Left renal cortex interstitium (tissue), 4 donors: ENCODE data around the gene ASTN1. TPM values are rescaled to one million over a fixed set of nuclear protein-coding genes. Genes with fewer than 3 reads are reported as not detected.

Source experiments
- DNase-seq, 4 donors: peaks; one replicate each; pipeline ENCODE4 v3.0.0-alpha.2; 2013; ENCODE audit warnings: low read depth in 4 of 4, low spot score in 2 of 4, missing footprints in 1 of 4
- polyA plus RNA-seq, 4 donors: library from polyadenylated mRNA; unstranded; fragments of 120-200 nt; gene quantifications; one replicate each; pipeline ENCODE4 v1.2.1, GENCODE V29; 2013; ENCODE audit not compliant: insufficient read length in 4 of 4

Gene ASTN1
- polyA plus RNA-seq, 4 donors = 1.6 to 2.1 (median 1.8) TPM

DNA sequence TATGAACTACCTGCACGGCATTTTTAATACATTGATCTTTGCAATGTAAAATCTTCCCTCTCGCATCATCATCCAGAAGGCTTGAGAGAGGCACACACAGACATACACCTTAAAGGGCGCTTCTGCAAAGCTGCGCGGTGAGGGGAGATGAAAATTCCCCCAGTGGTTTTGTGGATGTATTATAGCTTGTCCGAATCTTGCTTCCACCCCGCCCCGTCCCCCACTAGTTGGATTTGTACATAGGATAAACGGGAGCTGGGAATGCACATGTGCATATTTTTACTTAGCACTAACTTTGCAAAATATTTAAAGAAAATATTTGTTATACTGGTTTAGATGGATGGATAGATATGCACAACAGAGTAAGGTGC lies 542 bp upstream of the ASTN1 start:
- no peak for DNase-seq

GRCh38 chr1:177163844-177164379 lies 600 bp downstream of the ASTN1 start:
- DNase-seq = no peak

DNA sequence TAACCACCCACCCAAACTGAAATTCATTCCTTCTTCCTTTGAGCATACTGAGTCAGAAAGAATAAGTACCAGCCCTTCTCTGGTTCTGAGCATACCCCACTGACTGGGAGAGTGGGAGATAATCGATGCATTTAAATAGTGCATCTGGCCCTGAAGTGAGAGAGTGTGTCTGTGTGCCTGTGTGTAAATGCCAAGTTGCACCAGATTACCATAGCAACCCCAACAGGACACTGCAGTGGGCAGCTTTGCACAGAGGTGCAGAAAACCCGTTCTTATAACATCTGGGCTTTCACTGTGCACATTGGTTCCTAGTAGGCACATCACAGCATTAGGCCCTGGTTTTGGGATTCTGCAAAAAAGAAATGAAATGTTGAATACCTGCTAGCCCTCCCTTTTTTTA lies 2.3 kb downstream of the ASTN1 start:
- DNase-seq = no peak

DNA sequence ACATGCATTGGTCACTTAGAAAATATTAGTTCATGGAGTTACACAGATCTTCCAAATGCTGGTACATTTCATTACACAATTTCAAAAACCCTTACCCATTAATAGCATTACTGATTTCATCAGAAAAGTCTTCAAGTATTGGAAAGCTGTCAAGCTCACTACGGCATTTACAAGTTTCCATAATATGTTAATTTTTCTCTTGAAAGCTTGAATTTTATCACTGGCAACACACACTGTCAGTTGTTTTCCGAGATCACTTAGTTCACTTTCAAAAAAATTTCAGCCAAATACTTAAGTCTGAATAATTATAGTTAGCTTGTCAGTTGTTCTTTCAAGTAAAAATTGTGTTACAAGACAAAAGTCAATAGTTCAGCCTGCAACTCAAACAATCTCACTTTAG lies 18.0 kb downstream of the ASTN1 start:
- no peak for DNase-seq

- no peak for DNase-seq
Observed at GRCh38 chr1:177145106-177146070, 19.1 kb downstream of the ASTN1 start.

DNA sequence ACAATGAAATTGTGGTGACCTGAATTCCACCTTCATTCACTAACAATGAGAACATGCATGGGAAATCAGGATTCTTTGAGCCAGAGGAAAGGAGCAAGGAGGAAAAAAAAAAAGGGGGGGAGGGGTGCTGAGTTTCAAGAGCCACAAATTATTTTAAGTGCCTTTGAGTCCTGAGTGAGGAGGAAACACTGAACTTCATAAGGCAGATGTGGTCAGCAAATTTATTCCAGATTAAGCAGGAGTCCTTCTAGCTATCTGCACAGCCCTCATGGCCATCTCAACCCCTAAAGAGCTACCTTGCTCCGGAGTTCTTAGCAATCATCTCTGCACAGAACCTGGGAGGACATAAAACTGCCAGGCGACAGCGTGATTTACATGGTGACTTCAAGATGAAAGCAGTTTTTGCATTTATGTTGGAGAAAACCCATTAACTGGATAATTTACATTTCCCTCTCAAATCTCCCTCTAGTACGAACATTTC lies 21.7 kb downstream of the ASTN1 start:
- no peak for DNase-seq

GRCh38 chr1:177142010-177142409 lies 22.5 kb downstream of the ASTN1 start:
- no peak for DNase-seq

DNA sequence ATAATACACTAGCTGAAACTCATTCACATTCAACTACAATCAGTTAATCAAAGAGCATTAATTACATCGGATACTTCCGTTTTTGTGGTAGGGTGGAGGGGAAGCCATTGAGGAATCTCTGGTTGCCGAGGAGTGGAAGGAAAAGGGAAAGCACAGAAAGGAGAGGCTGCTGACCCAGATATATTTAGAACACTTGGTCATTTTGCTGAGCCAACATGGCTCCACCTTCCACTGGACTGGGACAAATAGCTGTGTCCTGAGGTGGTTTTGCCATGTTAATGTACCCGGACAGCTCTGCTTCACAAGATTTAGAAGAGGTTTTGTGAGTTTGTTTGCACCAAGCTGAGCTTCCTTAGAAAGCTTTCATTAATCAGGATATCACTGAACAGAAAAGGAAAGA lies 26.2 kb downstream of the ASTN1 start:
- DNase-seq = no peak

GRCh38 chr1:177137814-177138213 lies 26.7 kb downstream of the ASTN1 start:
- no peak for DNase-seq

GRCh38 chr1:177135250-177135649 lies 29.3 kb downstream of the ASTN1 start:
- no peak for DNase-seq

- DNase-seq = no peak
Observed at GRCh38 chr1:177133977-177134538, 30.5 kb downstream of the ASTN1 start.

DNA sequence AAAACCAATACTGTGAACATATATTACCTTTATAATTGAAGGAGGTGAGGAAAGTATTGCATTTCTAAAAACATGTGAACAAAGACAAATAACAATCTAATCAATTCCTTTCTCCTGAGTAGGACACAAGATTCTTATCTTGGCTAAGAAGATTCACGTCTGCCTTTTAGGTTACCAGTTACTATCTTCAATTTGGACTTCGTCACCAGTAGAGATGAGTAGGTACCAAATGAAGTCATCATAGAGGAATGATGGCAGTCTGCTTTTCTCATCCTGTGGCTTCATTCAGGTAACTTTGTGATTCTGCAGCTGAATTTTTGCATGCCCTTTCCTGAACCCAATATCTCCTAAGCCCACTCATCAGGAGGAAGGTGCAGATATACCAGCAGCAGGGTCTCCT lies 32.4 kb downstream of the ASTN1 start:
- DNase-seq = no peak

DNA sequence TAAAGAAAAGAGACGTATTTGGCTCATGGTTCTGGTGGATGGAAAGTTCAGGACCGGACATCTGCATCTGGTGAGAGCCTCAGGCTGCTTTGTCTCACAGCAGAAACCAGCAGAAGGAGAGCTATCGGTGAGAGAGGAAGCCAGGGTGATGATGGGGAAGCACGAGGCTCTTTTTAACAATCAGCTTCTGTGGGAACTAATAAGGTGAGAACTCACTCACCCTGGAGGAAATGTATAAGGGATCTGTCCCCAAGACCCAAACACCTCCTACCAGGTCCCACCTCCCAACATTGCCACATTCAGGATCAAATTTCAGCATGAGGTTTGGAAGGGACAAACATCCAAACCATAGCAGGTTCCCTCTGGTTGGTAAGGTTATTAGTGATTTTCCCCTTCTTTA lies 32.8 kb downstream of the ASTN1 start:
- no peak for DNase-seq

DNA sequence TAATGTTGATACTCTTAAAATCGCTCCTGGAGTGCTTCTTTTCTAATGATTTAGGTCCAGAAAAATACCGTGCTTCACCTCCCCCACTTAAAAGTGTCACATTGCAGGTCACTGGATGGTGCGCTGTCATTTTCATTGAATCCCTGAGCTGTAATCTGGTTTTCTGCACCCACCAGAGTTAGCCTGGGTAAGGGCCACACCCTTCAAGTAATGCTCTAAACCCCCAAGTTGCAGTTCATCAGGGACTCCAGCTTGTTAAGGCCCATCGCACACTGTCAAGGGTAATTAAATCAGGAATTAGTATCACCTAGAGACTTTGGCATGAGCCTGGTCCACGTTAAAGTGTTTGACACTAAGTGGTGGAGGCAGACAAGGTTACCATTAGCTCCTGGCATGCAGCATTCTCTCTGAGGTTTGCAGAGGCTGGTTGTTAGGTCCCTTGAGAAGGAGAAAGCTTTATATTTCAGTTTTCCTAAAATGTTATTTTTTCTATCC lies 34.0 kb downstream of the ASTN1 start:
- no peak for DNase-seq

DNA sequence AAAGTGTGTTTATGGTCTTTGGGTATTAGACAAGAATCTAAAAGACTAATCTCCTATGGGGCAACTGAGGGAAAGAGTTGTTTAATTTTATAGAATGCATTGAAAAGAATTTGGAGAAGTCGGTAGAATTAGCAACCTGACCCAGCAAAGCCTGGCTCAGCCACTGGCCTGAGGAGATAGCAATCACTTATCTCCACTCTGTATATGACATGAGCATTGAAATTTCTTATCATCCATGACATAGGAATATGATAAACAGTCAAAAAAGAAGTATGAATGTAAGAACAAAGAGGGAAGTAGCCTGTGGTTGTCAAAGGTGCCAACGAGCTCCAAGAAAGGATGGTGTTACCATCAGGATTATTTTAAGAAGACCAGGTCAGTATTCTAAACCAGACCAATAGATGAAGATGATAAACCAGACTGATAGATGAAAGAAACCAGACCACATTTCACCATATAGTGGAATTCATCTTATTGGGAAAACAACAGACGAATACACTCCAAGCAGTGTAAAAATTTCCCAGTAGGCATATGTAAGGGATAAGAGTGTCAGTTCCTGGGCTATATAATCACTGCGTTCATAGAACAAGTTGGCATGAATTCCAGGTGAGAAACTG lies 35.7 kb downstream of the ASTN1 start:
- no peak for DNase-seq

- no peak for DNase-seq
Observed at GRCh38 chr1:177126267-177126666, 38.2 kb downstream of the ASTN1 start.

DNA sequence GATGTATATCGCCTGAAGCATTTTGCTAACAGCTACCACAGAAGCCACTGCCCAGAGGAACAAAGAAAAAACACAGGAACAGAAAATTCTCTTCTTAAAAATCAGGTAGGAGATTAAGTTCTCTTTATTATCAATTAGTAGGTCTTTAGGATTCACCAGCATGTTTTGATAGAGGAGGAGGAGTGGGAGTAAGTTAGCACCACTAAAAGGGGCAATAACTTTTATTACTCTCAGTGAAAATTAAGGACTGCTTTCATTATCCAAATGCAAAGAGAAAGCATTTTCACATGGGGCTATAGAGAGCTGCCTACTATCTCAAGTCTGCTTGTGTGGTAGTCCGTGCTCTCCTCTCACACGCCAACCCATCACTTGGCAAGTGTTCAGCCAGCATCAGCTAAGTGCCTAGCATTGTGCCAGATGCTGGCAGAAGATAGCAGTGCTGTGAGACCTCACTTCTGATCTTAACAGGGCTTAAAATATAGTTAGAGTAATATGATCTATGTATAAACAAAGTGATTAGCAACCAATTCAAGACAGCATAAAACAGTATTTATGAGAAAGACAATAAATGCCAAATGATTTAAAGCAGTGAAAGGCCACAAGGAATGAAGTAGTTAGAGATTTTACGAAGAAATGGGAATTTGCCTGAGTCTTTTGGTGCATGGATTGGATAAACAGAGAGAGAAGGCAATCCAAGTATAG lies 39.8 kb downstream of the ASTN1 start:
- DNase-seq = no peak

DNA sequence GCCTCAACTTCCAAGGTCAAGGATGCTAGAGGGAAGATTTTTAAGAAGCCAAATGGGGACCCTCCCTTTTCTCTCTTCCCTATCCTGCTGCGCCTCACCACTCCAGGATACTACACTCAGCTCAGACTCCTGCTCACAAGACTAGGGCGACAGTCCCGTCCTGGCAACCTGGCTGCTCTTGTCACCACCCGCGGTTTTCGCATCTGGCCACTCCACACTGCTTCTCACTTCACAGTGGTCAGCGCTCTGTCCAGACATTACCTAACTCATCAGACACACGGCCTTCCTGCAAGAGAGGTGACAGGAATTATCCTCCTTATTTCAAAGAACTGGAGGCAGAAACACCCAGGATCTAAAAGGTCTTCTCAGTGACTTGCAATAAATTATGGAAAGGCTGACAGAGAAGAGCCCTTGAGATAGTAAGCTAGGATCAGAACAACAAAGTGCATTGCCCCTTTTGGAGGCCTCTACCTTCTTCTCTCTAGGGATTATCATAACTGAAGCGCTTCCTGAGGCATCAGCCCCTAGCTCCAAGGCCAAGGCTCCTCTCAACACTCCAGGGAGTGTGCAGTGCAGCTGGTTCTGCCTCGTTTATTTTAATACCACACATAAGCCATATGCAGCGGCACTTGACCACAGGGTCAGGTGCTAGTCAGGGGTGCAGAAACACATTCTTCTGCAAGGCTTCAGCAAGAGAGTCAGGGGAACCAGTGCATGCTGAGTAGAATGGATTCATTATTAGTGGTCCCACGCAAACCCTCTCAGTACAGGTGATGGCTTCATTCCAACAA lies 41.9 kb downstream of the ASTN1 start:
- DNase-seq = no peak

DNA sequence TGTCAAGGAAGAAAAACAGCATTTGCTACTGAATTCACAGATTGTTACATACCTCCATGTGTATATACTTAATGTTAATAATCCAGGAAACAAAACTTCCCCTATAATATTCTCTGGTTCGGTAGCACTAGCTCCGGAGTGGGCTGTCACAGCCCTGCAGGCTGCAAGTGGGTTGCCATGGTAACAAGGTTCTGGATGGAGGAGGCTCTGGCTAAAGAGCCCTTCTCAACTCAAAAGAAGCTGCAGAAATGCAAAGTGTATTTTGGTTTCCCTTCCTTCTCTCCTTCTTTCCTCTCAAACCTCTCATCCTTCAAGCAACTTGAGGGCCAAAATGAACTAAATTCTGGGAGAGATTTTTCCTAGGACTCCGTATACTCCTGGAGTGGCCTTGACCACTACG lies 45.2 kb downstream of the ASTN1 start:
- DNase-seq = no peak

DNA sequence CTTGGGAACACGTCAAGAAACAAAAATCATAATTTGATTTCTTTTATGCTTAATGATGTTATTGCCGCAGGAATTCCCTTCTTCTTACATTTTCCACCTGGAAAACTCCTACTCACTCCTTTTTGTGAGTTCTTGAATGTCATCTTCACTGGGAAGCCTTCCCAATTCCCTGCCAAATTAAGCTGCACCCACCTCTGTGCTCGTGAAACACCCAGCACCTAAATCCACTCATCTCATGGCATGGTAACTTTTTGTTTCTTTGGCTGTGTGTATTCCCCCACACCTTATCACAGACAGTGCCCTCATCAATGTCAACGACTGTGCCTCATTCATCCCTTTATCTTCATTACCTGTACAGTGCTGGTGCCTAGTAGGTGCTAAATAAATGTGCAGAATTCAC lies 45.6 kb downstream of the ASTN1 start:
- no peak for DNase-seq
